Right renal cortex interstitium (tissue), 3 donors: Measurements from ENCODE around the gene ULK1. TPM values are rescaled to one million over a fixed set of nuclear protein-coding genes. Genes with fewer than 3 reads are reported as not detected.
A peak's percentile ranks its signal among the peaks of the same experiment; 100 is the strongest.

Experiments used
- DNase-seq, 3 donors: peaks; one replicate each; pipeline ENCODE4 v3.0.0-alpha.2; 2013; ENCODE audit warnings: low read depth in 3 of 3, low spot score in 2 of 3
- polyA plus RNA-seq, 3 donors: library from polyadenylated mRNA; unstranded; fragments of 120-200 nt; gene quantifications; one replicate each; pipeline ENCODE4 v1.2.1, GENCODE V29; 2013; ENCODE audit not compliant: insufficient read length in 3 of 3

The ULK1 gene
- polyA plus RNA-seq, 3 donors: 18.4 to 20.5 (median 19.8) TPM

- DNase-seq: no peak
Observed at GRCh38 chr12:131918311-131919050, 24.1 kb downstream of the ULK1 start.

- DNase-seq: no peak
Observed at GRCh38 chr12:131919051-131919347, 24.6 kb downstream of the ULK1 start.

DNA sequence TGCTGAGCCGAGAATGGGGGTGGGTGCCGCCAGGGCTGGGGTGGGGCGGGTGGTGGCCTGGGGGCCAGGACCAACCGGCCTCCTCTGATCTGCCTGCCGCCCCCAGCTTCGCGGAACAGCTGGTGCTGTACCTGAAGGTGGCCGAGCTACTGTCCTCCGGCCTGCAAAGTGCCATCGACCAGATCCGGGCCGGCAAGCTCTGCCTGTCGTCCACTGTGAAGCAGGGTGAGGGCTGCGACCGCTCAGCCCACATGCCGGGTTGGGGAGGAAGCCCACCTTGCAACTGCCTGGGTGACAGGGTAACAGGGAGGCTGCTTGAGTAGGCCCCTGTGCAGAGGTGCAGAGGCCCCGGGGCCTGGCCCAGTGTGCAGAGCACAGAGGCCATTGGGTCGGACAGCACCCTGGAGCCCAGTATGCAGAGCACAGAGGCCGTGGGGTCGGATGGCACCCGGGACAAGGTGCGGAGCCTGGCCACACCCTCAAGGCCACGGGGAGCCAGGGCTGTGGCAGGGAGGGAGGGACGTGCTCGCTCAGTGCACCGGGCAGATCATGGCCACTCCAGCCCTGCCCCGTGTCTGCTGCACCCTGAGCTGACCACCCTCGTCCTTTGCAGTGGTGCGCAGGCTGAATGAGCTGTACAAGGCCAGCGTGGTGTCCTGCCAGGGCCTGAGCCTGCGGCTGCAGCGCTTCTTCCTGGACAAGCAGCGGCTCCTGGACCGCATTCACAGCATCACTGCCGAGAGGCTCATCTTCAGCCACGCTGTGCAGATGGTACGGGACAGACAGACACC, 25.1 kb downstream of the ULK1 start:
- no peak for DNase-seq

GRCh38 chr12:131920157-131920508, 25.7 kb downstream of the ULK1 start:
- no peak for DNase-seq

- DNase-seq: no peak
Observed at GRCh38 chr12:131920902-131921840, 26.7 kb downstream of the ULK1 start.

- no peak for DNase-seq
Observed at GRCh38 chr12:131921866-131922769, 27.7 kb downstream of the ULK1 start.

DNA sequence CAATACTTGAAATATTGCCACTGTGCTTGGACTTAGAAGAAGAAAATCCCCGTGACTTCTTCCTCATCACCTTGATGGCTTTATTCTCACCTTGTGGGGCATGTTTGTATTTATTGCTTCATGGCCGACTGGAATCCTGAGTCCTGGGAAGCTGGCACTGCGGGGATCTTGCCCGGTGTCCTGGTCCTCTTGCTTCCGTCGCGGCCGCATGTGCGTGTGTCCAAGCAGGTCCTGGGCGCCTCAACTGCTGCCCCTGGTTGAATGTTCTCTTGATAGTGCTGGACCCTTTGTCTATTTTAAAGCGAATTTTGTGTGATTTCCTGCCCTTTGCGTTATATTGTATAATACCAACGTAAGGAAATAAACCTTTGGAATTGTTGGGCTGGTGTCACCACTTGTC, 28.4 kb downstream of the ULK1 start:
- DNase-seq: no peak

DNA sequence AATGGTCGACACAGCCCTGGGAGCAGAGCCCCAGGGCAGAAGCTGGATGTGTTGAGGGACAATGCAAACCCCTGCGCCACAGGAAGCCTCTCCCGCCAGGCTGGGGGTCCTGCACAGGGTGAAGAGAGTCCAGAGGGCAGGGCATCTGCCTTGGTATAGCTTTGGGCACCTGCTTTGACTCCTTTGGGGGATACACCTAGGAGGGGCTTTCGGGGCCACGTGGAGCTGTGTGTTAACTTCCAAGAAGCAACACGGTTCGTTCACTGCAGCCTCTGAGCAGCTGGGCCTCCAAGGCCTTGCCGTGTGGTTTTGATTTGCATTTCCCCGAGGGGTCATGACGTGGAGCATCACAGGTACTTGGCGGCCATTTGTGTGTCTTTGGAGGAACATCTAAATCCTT, 28.8 kb downstream of the ULK1 start:
- DNase-seq: no peak

GRCh38 chr12:131927110-131928079, 33.0 kb downstream of the ULK1 start:
- DNase-seq: no peak

DNA sequence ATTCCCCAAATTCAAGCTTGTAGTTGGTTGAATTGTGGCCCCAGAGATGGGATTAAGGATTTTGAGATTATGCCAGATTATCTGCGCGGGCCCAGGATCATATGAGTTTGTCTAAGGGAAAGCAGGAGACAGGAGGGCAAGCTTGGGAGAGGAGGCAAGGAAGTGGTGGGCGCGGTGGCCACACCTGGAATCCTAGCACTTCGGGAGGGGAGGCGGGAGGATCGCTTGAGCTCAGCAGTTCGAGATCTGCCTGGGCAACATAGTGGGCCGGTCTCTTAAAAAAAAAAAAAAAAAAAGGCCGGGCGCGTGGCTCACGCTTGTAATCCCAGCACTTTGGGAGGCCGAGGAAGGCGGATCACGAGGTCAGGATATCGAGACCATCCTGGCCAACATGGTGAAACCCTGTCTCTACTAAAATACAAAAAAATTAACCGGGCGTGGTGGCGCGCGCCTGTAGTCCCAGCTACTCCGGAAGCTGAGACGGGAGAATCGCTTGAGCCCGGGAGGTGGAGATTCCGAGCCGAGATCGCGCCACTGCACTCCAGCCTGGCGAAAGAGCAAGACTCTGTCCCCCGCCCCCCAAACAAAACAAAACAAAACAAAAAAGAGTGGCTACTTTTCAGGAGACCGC, 33.8 kb downstream of the ULK1 start:
- DNase-seq: no peak

- peak; percentile 76 to 88 (median 83) for DNase-seq
Observed at GRCh38 chr12:131928711-131929580, 34.5 kb downstream of the ULK1 start, which contains the start of gene PUS1. Gene PUS1 (plus strand): TSS chr12:131929276. CDS start chr12:131929723, 447 bp downstream.

DNA sequence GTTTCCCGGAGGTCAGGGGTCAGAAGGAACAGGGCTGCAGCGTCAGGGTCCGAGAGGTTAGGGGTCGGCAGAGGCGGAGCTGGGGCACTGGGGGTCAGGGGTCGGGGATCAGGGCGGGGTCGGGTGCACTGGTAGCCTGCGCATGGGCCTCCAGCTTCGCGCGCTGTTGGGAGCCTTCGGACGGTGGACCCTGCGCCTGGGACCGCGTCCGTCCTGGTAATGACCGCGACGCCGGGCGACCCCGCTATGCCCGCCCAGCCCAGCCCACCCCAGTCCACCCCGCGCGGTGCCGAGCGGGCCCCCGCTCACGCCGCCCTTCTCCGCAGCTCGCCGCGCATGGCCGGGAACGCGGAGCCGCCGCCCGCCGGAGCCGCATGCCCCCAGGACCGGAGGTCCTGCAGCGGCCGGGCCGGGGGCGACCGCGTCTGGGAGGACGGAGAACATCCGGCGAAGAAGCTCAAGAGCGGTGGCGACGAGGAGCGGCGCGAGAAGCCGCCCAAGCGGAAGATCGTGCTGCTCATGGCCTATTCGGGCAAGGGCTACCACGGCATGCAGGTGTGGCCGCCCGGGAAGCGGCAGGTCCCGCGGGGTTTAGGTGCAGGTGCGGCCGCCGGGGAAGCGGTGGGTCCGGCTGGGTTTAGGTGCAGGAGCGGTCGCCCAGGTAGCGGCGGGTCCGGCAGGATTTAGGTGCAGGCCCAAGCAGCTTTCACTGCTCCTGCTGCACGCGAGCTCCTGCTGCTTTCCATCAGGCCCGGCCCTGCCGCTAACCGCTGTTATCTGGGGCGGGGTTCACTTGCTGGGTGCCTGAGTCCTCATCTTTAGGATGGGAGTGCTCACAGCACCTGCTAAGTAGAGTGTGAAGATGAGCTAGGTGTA, 35.4 kb downstream of the ULK1 start:
- no peak for DNase-seq

DNA sequence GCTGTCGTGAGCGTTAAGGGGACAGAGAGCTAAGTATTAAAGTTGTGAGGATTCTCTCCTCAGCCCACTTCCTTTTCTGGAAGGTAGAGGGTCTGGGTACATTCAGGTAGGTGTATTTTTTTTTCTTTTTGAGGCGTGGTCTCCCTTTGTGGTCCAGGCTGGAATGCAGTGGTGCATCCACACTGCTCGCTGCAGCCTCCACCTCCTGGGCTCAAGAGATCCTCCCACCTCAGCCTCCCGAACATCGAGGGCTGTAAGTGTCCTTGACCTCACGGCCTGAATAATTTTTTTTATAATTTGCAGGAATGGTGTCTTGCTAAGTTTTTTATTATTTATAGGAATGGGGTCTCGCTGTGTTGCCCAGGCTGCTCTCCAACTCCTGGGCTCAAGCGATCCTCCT, 36.1 kb downstream of the ULK1 start:
- no peak for DNase-seq

DNA sequence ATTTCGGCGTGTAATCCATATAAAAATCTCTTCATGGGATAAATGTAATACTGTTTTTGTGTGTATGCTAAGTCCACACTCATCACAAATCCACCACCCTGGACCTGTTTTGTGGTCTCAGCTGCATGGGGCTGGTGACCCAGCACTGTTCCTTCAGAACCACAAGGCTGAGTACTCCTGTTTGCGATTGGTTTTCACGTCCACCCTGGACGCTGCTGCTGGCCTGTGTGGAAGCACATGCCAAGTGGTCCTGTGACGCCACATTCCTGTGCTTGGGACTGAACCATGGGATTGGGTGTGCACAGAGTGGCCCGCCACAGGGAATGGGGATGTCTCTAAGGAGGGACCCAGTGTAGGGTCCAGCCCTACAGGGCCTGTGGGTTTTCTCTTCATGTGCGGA, 39.0 kb downstream of the ULK1 start:
- no peak for DNase-seq

GRCh38 chr12:131934535-131934934, 40.1 kb downstream of the ULK1 start:
- no peak for DNase-seq

DNA sequence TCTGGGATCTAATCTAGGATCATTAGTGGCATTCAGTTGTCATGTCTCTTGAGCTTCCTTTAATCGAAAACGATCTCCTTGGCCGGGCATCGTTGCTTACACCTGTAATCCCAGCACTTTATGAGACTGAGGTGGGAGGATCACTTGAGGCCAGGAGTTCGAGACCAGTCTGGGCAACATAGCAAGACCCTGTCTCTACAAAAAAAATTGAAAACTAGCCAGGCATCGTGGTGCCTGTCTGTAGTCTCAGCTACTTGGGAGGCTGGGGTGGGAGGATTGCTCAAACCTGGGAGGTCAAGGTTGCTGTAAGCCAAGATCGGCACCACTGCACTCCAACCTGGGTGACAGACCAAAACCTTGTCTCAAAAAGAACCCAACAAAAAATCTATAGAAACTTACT, 43.7 kb downstream of the ULK1 start:
- no peak for DNase-seq

- DNase-seq: no peak
Observed at GRCh38 chr12:131939007-131939406, 44.6 kb downstream of the ULK1 start.
